Fibroblast of mammary gland (primary cell): ENCODE data around the gene RHOT2.

Source experiments
- DNase-seq: peaks from one replicate; pipeline ENCODE4 v3.0.0-alpha.2; 2010; ENCODE audit warnings: low read depth
- H3K4me3 ChIP-seq: 2 replicates; pipeline ENCODE4 v1.5.1; 2011; ENCODE audit warnings: low read depth, mild to moderate bottlenecking, low read length, moderate library complexity; ENCODE audit not compliant: control insufficient read depth
- CTCF ChIP-seq: conservative IDR thresholded peaks from 2 replicates; pipeline ENCODE4 v1.5.1; 2011; ENCODE audit warnings: low read depth, low read length, inconsistent platforms; ENCODE audit not compliant: control insufficient read depth, insufficient read depth

The RHOT2 gene

GRCh38 chr16:666572-666971 is 1.4 kb upstream of the RHOT2 start:
- no peak overlapping the region for H3K4me3 ChIP-seq
- DNase-seq = no peak
- no peak for TF ChIP-seq CTCF

GRCh38 chr16:667113-667779 is 686 bp upstream of the RHOT2 start:
- no peak for TF ChIP-seq CTCF
- H3K4me3 ChIP-seq = no peak overlapping the region
- no peak for DNase-seq

- DNase-seq = no peak
- peak overlapping the region; percentile 73 for H3K4me3 ChIP-seq
- no peak for TF ChIP-seq CTCF
Observed at GRCh38 chr16:668519-669171, 713 bp downstream of the RHOT2 start.

GRCh38 chr16:669666-670065 is 1.7 kb downstream of the RHOT2 start:
- H3K4me3 ChIP-seq = no peak overlapping the region
- TF ChIP-seq CTCF = no peak

GRCh38 chr16:670485-671352 is 2.8 kb downstream of the RHOT2 start:
- H3K4me3 ChIP-seq = no peak overlapping the region
- DNase-seq = no peak
- TF ChIP-seq CTCF = no peak

More at GRCh38 chr16:669666-670065, 1.7 kb downstream of the RHOT2 start:
- DNase-seq = no peak

- TF ChIP-seq CTCF = no peak
- no peak overlapping the region for H3K4me3 ChIP-seq
- no peak for DNase-seq
Observed at GRCh38 chr16:671353-672131, 3.6 kb downstream of the RHOT2 start.
